Right forelimb (tissue), 1 donor: ENCODE measurements around the gene THAP7.
"Not testable (repeated sequence)": the region's sequence is repeated elsewhere in the genome, so short reads cannot be mapped to it uniquely, and the experiment has no call there.

Experiments used
- DNase-seq: peaks from one replicate; pipeline ENCODE4 v3.0.0-alpha.2; 2018

Gene THAP7

GRCh38 chr22:21012446-21013407 is 10.8 kb upstream of the THAP7 start:
- no peak for DNase-seq

- no peak for DNase-seq
These were observed 8.7 kb upstream of the THAP7 start for GRCh38 chr22:21010426-21011113.

- DNase-seq: no peak
These were observed 7.9 kb upstream of the THAP7 start for GRCh38 chr22:21009638-21010425.

GRCh38 chr22:21009208-21009607 is 7.3 kb upstream of the THAP7 start:
- not testable (repeated sequence) for DNase-seq

- no peak for DNase-seq
These were observed 1.9 kb upstream of the THAP7 start for GRCh38 chr22:21003782-21004181.

GRCh38 chr22:21000987-21001600 is 824 bp downstream of the THAP7 start:
- peak; percentile 61 for DNase-seq

- DNase-seq: no peak
These were observed 1.5 kb downstream of the THAP7 start for GRCh38 chr22:21000207-21000986.

GRCh38 chr22:20999350-21000206 is 2.3 kb downstream of the THAP7 start:
- DNase-seq: no peak

GRCh38 chr22:20998411-20999336 is 3.2 kb downstream of the THAP7 start:
- no peak for DNase-seq

GRCh38 chr22:20997536-20998257 is 4.2 kb downstream of the THAP7 start:
- DNase-seq: no peak

- no peak for DNase-seq
These were observed 5.1 kb downstream of the THAP7 start for GRCh38 chr22:20996598-20997535.

- no peak for DNase-seq
These were observed 5.9 kb downstream of the THAP7 start for GRCh38 chr22:20996031-20996410.

GRCh38 chr22:20995329-20996030 is 6.4 kb downstream of the THAP7 start:
- no peak for DNase-seq

- DNase-seq: no peak
These were observed 7.0 kb downstream of the THAP7 start for GRCh38 chr22:20994902-20995241.

- no peak for DNase-seq
These were observed 7.6 kb downstream of the THAP7 start for GRCh38 chr22:20994128-20994901.

- no peak for DNase-seq
These were observed 8.4 kb downstream of the THAP7 start for GRCh38 chr22:20993304-20994127.
